ENCODE results near the gene FXR2.

GRCh38 chr17:7558544-7559319 lies 56.0 kb downstream of the FXR2 start, which contains the start of gene TNFSF13:
- TF ChIP-seq POLR2A (IDR thresholded peaks at IDR 0.05; ENCODE audit: low read length) (no peak), GATA1 (IDR thresholded peaks at IDR 0.05; ENCODE audit: low read depth, low read length) (no peak)

Measured in erythroblast (primary cell).